DND-41 (cell line): ENCODE measurements around the gene PCDH10.

Experiments
- EZH2 ChIP-seq: IDR thresholded peaks from 3 replicates; pipeline ENCODE4 v1.6.1; 2012; ENCODE audit warnings: borderline replicate concordance, low read depth, mild to moderate bottlenecking, moderate library complexity, low read length, inconsistent platforms; ENCODE audit not compliant: severe bottlenecking
- TF ChIP-seq, protein P1 (sequence below): IDR thresholded peaks from 2 replicates; pipeline ENCODE4 v1.5.1; 2012; ENCODE audit warnings: borderline replicate concordance, low read length, moderate library complexity, mild to moderate bottlenecking; ENCODE audit not compliant: poor library complexity, severe bottlenecking; ENCODE audit errors: extremely low read depth

GRCh38 chr4:133145758-133146573 lies 3.1 kb upstream of the PCDH10 start:
- TF ChIP-seq, protein P1, sequence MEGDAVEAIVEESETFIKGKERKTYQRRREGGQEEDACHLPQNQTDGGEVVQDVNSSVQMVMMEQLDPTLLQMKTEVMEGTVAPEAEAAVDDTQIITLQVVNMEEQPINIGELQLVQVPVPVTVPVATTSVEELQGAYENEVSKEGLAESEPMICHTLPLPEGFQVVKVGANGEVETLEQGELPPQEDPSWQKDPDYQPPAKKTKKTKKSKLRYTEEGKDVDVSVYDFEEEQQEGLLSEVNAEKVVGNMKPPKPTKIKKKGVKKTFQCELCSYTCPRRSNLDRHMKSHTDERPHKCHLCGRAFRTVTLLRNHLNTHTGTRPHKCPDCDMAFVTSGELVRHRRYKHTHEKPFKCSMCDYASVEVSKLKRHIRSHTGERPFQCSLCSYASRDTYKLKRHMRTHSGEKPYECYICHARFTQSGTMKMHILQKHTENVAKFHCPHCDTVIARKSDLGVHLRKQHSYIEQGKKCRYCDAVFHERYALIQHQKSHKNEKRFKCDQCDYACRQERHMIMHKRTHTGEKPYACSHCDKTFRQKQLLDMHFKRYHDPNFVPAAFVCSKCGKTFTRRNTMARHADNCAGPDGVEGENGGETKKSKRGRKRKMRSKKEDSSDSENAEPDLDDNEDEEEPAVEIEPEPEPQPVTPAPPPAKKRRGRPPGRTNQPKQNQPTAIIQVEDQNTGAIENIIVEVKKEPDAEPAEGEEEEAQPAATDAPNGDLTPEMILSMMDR, result no peak
- no peak for TF ChIP-seq EZH2
